Renal cortex interstitium (tissue), 11 donors: Measurements from ENCODE around the gene TCF21. TPM values are rescaled to one million over a fixed set of nuclear protein-coding genes. Genes with fewer than 3 reads are reported as not detected.

Experiments used
- DNase-seq, 11 donors: peaks; one replicate each; pipeline ENCODE4 v3.0.0-alpha.2; 2013; ENCODE audit warnings: low read depth in 9 of 11, low spot score in 4 of 11; ENCODE audit errors: extremely low read depth in 1 of 11
- polyA plus RNA-seq, 3 donors: library from polyadenylated mRNA; unstranded; fragments of 120-200 nt; gene quantifications; one replicate each; pipeline ENCODE4 v1.2.1, GENCODE V29; 2013; ENCODE audit not compliant: insufficient read length in 3 of 3

The TCF21 gene
- polyA plus RNA-seq, 3 donors, result 173 to 220 (median 183) TPM

DNA sequence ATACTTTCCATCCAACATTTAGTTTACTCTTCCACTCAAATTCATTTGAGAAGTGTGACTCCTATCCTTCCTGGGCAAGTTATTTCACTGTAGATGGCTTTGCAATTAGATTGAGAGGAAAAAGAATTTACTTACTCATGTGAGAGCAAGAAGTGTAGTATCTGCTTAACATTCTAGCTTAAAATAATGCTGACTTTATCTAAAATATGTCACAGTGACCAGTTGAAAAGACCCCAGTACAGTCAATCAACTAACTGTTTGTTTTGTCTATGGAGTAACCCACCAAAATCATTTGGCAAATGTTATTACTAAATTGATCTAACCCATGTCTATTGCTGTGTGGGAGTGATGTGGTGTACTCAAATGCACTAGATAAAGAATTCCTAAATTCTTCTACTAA, 8.9 kb upstream of the TCF21 start:
- no peak for DNase-seq

- no peak for DNase-seq
Observed at GRCh38 chr6:133880896-133881295, 8.0 kb upstream of the TCF21 start.

GRCh38 chr6:133886104-133886775, 2.7 kb upstream of the TCF21 start:
- no peak for DNase-seq

DNA sequence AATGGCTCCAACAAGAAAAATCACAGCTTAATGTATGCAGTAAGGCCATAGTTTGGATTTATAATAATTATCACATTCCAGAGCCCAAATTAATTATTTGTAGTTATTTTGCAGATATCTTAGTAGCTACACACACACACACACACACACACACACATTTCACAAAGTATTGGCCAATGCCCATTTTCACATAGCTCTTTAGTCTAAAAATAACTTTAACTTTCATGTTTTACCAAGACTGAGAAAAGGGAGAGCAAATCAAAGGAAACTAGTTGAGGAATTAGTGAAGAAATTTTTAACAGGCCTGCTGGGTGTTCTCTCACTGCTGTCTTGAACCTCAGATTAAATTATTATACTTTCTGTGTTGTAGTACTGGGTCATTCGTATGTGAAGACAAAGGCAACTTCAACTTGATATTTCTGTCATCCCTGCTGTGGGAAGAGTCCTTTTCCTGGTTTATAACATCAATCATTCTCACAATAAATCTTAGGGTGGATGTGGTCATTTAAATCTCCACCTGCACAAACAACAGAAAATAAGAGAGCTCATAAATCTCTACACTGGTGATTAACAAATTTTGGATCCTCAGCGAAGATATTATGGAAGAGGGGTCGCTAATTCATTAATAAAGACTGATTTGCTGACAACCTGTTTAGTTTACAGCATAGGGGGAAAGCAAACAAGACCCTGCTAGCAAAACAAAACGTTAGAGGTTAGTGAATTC, 1.6 kb upstream of the TCF21 start:
- DNase-seq, result no peak

DNA sequence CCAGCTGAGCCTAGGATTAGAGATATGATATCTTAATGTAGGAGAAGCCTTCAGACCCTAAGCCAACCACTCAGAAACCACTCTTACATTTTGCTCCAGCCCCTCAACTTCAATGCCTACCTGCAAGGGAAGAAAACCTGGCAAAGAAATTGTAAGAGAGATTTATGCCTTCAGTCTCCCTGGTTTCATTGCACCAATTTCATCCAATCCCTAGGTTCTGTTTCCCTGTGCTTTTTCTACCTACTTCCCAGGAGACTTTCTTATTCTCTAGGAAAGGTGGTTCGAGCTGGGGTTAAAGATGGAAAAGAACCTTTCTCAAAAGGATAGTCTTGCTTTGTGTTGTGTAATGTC, 1.1 kb upstream of the TCF21 start:
- no peak for DNase-seq

- peak in 1 of 11 donors; percentile 67 for DNase-seq
Observed at GRCh38 chr6:133889557-133890403, 867 bp downstream of the TCF21 start.

DNA sequence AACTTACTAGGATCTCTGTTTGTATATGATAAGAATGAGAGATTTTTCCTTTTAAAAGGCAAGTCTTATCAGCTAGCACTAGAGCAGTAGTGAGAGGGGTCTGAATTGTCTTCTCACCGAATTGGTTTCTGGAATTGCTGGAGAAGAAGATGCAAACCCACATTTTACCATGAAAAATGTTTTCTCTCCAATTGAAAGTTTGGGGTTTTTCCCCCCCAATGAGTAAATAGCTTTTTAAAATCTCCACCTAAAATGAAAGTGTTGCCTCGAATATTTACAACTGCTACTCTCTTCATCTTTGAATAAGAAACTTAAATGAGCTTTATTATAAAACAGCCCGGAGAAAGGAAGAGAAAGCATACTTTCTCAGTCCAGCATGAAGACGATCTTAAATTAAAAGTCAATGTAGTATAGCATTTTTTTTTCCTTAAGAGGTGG, 1.8 kb downstream of the TCF21 start:
- DNase-seq, result no peak

- DNase-seq, result no peak
Observed at GRCh38 chr6:133891149-133891926, 2.4 kb downstream of the TCF21 start.

GRCh38 chr6:133891927-133892812, 3.3 kb downstream of the TCF21 start:
- DNase-seq, result no peak

GRCh38 chr6:133892813-133893691, 4.1 kb downstream of the TCF21 start:
- DNase-seq, result no peak

DNA sequence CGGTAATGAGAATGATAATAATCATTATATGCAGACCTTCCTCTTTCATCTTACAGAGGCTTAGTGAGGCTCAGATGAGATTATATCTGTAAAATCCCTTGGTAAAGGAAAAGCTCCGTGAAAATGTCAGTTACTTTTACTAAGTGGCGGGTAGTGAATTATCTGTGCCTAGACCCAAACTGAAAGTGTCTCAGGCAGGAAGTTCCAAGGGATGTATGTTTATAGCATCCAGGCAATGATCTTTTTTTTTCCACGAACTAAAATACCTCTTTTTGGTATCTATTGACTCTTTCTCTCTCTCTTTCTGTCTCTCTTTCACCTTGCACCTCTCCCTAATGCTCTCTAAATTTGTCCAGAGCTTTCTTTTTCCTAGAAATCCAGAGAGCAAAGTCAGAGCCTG, 5.0 kb downstream of the TCF21 start:
- no peak for DNase-seq

DNA sequence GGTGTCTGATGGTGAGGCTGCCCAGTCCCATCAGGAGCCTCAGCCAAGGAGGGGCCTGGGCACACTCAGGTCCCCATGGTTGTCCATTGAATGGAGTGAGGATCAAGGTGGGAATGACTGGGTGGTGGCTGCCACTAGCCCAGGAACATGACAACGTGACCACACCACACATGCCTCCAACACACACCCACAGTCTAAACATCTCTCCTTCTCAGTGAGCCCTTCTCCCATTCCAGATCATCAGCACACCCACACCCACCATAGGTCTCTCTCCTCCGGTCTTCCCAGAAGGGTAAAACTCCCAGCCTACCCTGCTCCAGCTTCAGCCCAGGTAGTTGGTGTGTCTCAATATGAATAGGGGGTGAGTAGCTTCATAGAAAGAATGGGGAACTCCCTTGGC, 5.5 kb downstream of the TCF21 start:
- DNase-seq, result no peak

- no peak for DNase-seq
Observed at GRCh38 chr6:133894795-133895358, 6.0 kb downstream of the TCF21 start.

DNA sequence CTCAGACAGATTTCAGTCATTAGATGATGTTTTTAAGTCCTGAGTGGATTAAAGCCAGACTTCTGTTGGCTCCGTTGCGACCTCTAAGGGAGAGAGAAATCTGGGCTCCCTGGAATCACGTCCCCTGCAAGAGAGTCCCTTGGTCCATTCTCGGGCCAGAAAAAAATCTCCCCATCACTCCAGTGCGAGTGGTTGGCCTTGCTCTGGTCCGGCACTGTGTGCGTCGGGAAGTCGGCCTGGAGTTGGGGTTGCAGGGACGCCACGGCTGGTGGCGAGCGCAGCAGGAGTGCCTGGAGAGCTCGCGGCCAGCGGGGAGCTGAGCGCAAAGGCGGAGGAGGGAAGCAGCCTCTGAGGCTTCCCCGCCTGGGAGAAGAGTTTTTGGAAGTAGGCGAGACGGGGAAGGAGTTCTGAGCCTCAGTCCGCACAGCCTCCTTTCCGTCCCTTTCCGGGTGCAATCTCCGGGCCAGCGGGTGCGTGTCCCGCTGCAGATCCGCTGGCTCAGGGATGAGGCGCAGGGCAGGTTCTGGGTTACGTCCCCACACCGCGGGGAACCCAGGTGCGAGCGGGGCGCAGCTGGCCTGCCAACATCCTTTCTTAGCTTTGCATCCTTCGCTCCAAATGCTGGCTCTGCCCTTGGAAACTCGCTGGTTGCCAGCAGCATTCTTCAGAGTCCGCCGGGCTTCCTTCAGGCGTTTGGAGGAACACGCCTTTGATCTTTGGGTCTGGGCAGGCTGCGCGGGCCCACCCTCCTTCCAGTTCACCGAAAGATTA, 6.8 kb downstream of the TCF21 start:
- no peak for DNase-seq

DNA sequence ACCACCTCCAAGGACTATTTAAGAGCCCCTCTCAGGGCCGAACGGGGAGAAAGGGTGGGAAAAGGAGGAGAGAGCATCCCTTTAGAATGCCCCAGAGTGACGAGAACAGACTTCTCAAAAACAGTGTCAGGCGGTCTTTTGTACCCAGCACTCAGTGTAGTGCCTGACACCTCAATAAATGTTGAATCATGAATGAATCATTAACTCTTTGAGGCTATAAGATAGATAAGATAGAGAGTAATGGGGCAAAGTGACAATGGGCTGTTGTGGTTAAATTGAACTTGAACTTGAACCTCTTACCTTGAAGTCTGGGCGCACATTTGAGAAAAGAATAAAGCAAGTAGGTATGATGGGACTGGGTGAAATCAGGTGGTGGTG, 7.4 kb downstream of the TCF21 start:
- DNase-seq, result no peak

DNA sequence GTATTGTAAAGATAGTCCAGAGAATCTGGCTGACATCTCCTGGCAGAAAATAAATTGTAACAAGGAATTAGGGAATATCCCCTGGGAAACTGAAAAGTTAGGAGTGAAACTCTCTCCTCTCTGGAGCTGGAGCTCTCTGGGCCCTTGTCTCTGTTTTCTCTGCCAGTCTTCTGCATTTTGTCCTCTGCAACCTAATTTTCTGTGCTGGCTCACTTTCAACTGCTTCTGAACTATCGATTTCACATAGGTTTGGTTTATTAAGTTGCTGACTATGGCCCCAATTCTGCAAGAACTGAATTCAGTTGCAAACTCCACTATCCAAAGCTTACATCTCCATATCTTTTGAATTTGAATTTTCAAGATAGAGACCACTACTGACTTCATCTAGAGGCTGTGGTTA, 9.3 kb downstream of the TCF21 start:
- no peak for DNase-seq
